CD4-positive, alpha-beta T cell treated with Interferon alpha-2 for 1 hour (primary cell): ENCODE measurements around the gene CYRIA.
A peak's percentile ranks its signal among the peaks of the same experiment; 100 is the strongest.

Experiments used
- DNase-seq, 2 donors: peaks; one replicate each; pipeline ENCODE4 v3.0.0-alpha.2; 2020 to 2022

CYRIA gene

DNA sequence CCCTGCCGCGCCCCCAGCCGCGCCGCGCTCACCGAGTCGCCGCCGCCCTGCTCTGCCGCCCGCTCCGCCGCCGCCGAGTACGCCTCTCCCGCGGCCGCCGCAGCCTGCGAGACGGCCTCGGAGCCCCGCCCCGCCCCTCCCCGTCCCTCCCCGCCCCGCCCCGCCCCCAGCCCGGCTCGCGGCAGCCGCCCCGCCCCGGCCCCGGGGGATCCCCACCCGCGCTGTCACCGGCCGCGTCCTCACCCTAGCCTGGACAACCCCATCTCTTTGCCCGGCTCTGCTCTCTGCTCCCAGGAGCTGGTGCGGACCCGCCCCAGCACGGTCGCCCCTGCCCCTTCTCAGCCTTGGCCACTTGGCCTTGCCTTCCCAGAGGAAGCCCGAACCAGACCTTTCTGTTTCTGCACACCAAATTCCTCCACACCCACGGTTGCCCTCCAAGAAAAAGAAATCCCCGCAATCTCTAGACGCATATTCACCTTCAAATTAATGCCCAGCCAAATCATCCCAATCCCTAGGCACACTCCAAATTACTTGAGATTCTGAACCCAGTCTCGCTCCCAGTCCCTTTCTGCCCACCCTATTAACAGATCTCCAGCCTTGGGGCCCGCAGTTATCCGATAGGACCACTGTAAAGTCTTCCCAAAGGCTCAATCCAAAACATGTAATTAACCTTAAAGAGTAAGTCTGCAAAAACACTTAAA, at the start of gene CYRIA:
Gene CYRIA (minus strand): TSS at position 87 of the 701 bp plus-strand sequence. CDS start 77,715 bp downstream, outside the sequence.
- DNase-seq, result peak; percentile 59 to 73

DNA sequence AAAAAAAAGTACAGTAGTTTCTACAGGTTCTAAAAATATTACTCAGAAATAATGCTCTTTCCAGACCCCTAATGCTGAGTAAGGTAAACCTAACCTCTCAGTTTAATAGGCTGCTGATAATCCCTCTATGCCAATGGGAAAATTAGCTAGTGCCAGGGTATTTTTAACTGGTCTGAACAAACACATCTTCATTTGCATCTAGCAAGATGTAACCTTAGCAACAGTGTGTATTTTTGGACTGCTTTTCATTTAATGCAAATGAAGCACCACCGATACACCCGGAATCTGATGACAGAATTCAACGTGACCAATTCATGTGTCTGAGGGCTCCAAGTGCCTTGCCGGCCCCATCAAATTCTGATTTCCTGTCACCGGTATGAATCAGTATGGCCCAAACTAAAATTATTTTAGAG, 47.4 kb upstream of the CYRIA start:
- DNase-seq, result peak in 1 of 2 donors; percentile 23

DNA sequence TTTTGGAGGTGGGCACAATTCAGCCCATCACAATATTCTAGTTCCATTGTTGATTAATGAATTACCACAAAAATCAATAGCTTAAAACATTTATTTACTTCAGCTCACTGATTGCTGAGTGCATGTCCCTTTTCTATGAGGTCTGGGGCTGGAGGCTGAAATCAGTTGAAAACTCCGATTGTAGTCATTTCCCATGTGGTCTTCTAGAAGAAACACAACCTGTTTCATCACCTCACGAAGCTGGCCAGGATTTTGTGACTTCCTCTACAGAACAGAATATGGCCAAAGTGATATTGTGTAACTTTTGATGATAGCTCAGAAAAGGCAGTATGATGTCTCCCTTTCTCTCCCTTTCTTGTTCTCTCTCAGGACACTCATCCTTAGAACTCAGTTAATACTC, 44.1 kb upstream of the CYRIA start:
- peak in 1 of 2 donors; percentile 34 for DNase-seq

DNA sequence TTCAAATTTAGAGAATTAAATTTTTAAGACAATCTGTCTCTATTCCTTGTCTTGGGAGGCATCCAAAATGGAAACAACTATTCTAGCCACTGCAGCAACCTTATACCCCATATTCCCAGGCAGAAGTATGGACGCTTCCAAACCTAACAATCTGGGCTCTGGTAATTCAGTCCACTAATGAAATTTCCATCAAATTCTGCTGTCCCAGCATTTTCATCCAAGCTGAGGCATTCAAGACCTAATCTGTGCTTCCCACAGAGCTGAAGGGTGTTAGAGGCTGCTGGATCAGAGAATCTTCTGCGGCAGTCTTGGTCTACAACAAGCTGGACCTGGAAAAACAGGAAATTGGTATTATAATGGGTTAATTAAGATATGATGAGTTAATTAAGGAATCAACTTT, 42.5 kb upstream of the CYRIA start:
- DNase-seq, result no peak

DNA sequence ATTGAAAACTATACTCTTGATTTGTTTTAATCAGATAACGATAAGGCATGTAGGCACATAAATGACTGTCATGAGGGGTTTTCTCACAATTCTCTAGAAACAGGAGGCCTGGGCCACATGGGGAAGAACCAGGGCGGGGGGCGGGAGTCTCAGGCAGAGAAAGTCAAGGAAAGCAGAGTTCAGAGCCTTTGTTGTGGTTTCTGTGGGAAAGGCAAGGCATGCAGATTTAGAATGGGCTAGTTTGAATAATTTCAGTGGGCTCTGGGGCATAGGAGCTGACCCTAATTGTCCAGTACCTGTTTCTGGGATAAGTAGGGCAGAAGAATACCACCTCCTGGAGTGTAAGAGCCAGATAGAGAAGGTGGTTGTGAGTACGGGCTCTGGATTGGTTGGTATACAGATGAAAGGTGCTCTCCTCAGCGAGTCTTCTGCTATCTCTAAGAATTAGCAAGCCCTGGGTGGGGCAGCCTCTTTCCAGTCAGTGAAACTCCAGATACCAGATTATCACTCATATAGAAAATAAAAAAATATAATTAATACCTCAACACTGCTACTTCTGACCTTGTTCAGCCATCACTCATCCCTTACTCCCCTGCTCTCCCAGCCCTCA, 41.5 kb upstream of the CYRIA start:
- no peak for DNase-seq

DNA sequence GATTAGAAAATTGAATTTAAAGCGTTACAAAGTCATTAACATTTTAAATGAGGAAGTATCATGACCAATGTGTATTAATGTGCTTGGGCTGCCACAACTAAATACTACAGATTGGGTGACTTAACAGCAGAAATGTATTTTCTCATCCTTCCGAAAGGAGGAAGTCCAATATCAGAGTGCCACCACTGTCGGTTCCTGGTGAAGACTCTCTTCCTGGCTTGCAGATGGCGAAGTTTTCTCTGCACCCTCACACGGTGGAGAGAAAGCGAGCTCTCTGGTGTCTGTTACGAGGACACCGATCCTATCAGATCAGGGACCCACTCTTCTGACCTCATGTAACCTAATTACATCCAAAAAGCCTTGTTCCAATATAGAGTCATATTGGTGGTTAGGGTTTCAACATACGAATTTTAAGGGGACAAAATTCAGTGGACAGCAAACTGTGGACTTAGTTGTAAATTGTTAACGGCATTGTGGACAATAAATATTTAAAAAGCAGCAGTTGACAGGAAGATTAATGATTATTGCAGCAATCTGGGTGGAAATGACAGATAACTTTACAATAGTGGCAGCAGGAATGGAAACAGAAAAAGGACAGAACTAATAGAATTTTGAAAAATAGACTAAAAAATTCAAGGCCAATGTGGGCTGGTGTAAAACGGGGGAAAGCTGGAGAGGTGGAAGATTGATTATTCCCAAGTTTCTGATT, 35.1 kb upstream of the CYRIA start:
- no peak for DNase-seq

DNA sequence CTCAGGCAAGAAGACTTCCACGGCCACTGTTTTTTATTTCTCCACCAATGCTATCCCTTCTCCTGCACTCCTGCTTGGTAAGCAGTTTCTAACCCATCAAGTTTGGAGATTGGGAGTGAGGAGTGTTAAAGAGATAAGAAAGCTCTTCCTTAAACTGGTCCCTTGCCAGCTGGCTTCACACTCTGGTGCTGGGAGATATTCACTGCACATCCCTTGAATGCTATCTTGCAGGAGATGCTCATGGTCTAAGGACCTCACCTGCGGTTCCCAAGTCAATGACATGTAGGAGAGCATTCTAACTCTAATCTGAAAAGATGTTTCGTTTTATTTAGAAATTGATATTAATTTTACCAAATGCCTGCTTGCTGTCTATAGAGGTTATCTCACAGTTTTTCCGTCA, 28.2 kb upstream of the CYRIA start:
- no peak for DNase-seq

DNA sequence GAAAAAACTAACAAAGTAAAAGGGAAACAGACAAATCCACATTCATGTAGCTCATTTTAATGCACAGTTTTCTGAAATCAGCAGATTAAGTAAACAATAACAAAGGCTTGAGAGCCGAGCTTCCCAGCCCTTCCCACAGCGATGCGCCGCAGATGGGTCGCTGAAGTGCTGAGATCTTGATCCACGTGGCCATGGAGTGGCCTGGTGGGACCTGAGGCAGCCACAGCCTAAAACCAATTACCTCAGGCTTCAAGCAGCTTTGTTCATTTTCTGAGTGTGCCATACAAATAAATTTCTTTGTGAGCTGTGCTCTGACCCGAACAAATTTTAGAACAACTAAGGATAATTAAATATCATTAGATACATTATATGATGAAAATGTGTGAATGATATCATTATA, 25.6 kb upstream of the CYRIA start:
- DNase-seq, result no peak

DNA sequence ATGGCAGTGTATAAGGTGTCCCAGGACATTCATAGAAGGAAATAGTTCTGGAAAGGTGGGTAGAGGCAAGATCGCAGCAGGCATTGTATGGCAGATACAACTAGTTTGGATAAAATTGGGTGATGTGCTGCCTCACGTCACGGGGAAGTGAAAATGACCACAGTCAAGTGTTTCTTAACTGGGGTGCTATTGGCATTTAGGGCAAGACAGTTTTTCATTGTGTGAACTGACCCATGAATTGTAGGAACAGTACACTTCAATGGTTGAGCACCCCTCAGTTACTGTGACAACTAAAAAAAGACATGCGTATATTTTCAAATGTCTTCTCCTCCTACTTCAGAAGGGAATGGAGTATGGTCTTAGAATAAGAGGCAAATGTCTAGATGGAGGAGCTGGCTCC, 22.3 kb upstream of the CYRIA start:
- no peak for DNase-seq

DNA sequence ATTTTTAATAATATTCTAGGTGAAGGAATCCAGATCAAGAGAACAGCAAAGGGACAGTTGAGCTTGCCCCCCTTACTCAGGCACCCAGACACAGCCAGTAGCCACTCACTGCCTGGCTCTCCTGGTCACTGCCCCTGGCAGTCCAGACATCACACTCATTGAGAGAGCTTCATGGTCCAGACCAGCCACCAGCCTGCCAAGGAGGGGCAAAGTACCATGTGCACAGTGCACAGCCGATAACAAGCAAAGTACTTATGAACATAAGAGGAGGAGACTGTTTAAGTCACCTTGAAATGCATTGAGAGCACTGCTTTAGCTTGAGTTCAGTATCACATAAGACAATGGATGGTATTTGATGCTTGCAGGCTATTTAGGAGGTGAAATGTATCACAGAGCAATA, 21.6 kb upstream of the CYRIA start:
- DNase-seq, result no peak

DNA sequence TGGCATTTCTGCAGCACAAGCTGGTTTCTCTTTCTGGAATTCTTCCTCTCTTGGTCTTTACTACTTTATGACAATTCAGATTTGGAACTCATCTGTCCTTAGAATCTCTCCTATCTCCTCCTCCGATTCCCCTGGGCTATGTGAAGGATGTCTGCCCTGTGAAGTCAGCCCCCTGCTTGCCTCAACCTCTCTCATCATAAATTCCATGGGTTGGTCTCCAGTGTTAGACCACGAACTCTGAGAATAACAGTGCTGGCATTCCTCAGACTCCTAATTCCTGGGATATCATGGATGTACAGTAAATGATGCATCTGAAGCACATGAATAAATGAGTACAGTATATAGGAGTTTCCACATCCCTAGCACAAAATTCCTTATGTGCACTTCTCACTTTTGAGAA, 21.0 kb upstream of the CYRIA start:
- no peak for DNase-seq

DNA sequence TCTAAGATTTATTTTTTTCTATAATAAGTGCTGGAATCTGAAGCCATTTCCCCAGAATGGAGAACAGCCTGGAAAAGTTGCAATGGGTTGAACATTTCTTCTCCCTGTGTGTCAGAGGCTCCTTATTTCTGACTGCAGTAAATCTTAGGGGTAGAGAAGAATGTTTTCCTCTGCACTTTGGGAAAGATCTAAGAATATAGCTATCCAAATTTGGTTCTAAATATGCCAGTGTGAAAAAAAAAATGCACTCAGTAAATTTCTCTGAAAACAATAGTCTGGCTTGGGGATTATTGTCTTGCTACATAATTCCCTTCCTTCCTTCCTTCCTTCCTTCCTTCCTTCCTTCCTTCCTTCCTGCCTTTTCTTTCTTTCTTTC, 19.7 kb upstream of the CYRIA start:
- DNase-seq, result no peak

DNA sequence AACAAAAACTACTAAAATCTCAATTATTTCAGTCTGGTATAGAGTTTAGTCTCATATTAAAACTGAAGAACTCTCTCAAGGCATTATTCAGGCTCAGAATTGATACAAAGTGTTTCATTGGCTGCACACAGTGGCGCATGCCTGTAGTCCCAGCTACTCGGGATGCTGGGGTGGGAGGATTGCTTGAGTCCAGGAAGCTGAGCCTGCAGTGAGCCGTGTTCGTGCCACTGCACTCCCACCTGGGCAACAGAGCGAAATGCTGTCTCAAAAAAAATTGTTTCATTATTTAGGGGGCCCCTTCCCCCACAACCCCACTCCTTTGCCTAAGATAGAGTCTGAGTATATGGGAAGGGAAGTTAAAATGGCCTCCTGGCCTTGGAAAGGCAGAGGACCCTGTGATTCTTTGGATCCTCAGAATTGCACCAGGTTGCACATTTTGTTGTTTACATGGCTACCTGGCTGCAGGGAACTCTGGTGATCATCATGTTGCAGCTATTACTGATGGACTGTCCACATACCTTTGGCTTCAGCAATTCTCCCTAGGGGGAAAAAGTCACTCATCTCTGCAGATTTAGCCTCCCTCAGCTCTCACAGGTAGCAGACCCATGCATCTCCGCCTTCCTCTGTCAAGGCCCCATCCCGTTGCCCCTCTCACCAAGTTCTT, 19.2 kb upstream of the CYRIA start:
- no peak for DNase-seq

DNA sequence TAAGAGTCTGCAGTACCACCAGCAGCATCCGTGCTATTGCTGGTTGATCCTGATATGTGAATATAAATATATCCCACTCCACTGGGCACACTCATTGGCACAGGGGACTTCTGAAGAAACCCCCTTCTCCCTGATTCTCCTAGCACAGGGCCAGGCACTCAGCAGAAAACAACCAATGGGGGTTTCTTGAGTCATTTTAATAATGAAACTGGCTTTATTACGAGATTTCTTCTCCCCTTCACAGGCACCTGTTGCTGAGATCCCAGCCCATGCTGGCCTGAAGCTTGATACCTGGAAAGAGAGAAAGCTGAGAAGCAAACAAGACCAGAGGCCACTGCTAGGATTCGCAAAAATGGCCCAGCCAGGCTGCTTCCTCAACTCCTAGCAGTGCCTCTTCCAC, 17.9 kb upstream of the CYRIA start:
- no peak for DNase-seq

DNA sequence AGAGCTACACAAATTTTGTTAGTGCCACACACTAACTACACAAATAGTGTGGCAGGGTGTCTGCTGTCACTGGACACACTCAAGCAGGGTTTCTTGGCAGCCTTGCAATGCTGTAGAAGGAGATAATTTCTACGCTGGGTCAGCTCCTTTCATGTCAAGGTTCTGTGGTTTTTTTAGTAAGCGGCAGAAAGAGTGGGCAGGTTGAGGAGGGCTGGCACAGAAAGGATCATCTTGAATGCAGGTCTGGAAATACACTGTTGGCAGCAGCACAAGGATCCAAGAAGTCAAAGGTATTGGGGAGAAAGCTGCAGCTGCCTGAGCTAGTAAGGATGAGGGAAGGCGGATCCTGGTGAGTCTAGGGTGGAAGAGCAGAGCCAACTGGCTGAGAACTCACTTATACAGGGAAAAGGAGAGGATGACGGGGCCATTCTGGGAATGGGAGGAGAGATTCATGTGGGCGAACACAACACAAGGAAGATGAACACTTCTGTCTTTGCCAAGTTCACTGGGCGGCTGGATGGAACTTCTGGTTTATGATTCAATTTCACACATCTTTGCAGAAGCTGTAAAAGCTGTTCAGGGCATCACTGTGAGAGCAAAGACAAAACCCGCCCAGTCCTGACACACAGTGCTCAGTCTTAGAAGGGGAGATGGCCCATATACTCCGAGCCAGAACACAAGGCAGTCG, 16.9 kb upstream of the CYRIA start:
- no peak for DNase-seq

DNA sequence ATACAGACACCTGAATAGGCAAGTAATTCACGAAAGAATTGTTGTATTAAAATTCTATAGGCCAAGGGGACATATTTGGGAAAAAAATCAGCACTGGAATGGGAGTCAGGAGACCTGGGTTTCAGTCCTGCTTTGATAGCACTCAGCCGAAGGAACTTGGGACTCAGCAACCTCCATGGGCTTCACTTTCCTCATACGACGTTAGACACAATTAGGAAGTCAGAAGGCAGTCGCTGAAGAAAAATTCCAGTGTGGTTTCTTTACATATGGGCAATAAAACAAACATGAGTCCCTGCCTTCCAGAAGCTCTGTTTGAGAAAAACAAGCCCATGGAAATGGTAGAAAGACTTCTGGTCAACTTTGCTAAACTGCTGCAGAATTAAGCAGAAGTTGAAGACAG, 15.1 kb upstream of the CYRIA start:
- no peak for DNase-seq

DNA sequence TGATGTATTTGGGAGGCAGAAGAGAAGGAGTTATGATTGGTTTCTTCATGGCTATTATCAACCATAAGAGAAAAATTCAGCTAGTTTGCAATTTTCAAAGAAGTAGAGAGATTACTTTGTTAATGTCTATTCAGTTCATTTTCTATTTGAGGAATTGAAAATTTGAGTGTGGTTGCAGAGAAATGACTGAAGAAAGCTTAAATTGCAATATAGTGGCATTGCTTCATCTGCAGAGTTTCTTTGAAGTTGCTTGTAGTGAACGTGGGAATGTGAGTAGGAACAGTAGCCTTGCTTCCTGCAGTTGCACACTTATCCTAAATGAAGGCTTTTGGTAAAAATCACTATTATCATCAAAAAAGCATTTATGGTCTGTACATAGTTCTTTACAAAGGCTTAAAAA, 14.7 kb upstream of the CYRIA start:
- DNase-seq, result no peak

DNA sequence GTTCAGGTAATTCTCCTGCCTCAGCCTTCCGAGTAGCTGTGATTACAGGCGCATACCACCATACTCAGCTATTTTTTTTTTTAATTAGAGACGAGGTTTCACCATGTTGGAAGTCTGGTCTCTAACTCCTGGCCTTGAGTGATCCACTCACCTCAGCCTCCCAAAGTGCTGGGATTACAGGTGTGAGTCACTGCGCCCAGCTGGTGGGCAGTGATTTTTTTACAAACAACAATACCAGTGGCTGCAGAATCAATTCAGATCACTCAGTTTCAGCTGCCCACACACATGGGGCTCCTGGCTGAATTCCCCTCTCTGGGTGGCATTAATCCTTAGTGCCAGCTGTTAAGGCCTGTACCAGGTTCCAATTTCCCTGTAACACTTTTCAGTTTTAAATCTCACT, 13.3 kb upstream of the CYRIA start:
- no peak for DNase-seq

DNA sequence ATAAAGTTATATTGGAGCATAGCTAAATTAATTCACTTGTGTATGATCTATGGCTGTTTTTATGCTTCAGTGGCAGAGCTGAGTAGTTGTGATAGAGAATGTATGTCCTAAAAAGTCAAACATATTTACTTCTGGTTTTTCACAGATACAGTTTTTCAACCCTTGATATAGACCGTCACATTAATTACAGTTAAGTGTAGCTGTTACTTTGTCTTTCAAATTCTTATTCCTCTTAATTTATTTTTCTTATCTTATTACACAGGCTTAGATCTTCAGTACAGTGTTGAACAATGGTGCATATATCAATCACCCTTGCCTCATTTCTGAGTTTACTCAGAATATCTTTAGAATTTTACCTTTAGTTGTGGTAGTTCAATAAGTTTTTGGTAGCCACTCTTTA, 12.2 kb upstream of the CYRIA start:
- no peak for DNase-seq

DNA sequence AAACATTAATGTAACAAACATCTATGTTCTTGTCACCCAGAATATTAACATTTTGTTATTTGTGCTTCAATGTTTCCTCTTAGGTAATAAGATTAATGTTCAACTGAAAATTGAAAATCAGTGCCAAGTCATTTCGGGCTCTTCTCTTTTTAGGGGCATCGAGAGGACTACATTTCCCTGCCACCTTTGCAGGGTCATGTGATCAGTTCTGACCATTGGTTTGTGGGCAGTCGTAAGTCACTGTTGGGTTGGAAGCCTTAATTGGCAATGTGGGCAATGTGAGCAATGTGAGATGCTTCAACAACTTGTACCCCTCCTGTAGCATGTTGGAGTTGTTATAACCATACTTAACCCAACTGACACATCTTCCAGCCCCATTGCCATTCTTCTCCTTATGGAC, 10.1 kb upstream of the CYRIA start:
- no peak for DNase-seq

DNA sequence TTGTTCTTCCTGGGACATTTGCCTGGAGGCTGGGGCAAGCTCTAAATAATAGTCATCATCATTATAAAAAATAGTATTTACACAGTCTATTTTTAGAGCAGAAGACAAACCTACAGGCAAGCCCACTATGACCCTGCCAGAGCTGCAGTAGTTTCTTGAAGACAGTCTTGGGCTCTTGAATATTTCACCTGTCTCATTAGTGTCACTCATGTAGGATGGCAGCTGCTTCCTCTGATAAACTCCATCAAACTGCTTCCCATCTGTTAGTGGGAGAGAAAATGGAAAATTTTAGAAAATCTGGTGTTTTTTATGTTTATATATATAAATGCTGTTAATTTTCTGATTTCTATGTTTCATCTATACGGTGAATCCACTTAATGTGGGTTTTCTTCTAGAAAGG, 8.5 kb upstream of the CYRIA start:
- no peak for DNase-seq

DNA sequence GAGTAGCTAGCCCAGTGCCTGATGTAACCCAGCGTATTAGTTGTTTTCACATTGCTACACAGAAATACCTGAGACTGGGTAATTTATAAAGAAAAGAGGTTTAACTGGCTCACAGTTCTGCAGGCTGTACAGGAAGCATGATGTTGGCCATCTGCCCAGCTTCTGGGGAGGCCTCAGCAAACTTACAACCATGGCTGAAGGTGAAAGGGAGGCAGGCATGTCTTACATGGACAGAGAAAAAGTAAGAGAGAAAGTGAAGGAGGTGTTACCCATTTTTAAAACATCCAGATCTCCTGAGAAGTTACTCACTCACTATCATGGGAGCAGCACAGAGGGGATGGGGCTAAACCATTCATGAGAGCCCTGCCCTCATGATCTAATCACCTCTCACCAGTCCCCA, 6.1 kb upstream of the CYRIA start:
- DNase-seq, result no peak

DNA sequence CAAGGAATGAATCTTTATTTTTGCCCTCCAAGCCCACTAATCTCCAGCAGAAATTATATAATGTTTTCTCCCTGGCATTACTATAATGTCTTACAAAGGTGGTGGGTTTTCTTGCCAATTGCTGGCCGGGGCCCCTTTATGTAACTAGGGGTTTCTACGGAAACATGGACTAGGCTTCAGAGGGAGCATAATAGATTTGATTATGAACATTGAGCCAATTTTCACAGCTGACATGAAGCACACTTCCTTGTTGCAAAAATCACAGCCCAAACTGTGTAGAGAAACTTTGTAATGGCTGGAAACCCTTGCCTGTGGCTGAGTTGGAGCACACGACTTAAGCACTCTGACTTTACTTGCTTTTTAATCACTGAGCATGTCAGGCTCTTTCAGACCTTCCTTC, 3.8 kb upstream of the CYRIA start:
- no peak for DNase-seq
